ENCODE results near the gene EHD4.

EHD4 gene

DNA sequence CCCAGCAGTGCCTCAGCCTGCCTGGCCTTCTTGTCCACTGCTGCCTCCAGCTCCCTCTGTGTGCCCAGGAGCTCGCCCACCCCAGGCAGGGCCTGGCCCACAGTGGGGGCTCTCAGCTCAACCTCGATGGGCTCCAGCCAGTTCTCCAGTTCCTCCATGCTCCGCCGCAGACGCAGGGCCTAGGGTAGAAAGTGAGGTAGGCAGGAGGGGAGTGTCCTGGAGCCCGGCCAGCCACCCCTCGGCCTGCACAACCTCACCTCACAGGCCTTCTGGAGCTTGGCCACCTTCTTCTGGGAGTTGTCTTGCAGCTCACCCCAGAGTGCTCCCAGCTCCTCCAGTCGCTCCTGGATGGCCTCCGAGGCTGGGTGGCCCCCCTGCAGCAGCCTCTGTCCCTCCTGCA, 115.0 kb downstream of the EHD4 start:
- H3K36me3 Mint-ChIP-seq = no peaks in the 10 kb centered on the region
- ATAC-seq (ENCODE audit: low read depth) (no peak), DNase-seq (ENCODE audit: low spot score in 2 of 2) (no peak)
- no peak overlapping the region for H3K4me3 Mint-ChIP-seq
- H3K9me3 Mint-ChIP-seq = no peaks in the 10 kb centered on the region
- no peaks in the 10 kb centered on the region for H3K4me1 Mint-ChIP-seq
- H3K27me3 Mint-ChIP-seq = no peaks in the 10 kb centered on the region
- H3K27ac Mint-ChIP-seq = no peak overlapping the region

DNA sequence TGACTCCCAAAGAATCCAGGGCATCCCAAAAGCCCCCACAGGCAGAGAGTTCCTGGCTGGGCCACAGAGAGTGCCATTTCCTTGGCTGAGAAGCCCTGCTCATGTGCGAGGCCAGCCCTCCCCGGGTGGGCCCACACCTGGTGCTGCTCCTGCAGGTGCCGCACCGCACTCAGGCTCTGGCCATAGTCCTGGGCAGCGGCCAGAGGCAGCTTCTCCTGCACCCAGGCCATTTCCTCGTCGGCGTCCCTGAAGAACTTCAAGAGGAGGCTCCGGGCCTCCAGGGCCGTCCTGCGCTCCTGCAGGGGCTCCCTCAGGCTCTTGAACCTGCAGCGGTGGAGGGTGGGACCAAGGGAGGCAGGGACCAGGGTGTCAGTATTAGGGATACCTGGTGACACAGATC, 115.6 kb downstream of the EHD4 start:
- Mint-ChIP-seq H3K4me3 (no peak overlapping the region), H3K9me3 (no peaks in the 10 kb centered on the region), H3K4me1 (no peaks in the 10 kb centered on the region), H3K27ac (no peak overlapping the region), H3K36me3 (no peaks in the 10 kb centered on the region), H3K27me3 (no peaks in the 10 kb centered on the region)
- no peak for ATAC-seq (ENCODE audit: low read depth)
- no peak for DNase-seq (ENCODE audit: low spot score in 2 of 2)

DNA sequence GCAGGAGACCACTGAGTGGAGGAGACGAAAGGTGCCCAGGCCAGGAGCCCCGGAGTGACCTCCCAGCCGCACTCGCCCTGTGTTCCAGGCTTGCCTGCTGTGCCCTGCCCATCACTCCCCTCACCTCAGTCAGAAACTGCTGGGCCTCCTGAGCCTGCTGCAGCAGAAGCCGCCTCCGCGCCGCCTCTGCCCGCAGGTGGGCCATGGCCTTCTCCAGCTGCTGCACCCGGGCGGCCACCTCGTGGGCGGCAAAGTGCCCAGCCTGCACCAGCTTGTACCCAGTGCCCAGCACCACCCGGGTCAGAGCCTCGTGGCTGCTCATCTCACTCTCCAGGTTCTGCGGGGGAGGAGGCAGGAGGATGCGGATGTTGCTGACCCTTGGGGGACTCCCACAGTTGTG, 116.1 kb downstream of the EHD4 start:
- no peak for DNase-seq (ENCODE audit: low spot score in 2 of 2)
- Mint-ChIP-seq H3K27ac (no peak overlapping the region), H3K36me3 (no peaks in the 10 kb centered on the region), H3K4me1 (peaks cover under 1% of the 10 kb centered on the region), H3K4me3 (no peak overlapping the region), H3K27me3 (no peaks in the 10 kb centered on the region), H3K9me3 (no peaks in the 10 kb centered on the region)
- ATAC-seq (ENCODE audit: low read depth) = no peak

DNA sequence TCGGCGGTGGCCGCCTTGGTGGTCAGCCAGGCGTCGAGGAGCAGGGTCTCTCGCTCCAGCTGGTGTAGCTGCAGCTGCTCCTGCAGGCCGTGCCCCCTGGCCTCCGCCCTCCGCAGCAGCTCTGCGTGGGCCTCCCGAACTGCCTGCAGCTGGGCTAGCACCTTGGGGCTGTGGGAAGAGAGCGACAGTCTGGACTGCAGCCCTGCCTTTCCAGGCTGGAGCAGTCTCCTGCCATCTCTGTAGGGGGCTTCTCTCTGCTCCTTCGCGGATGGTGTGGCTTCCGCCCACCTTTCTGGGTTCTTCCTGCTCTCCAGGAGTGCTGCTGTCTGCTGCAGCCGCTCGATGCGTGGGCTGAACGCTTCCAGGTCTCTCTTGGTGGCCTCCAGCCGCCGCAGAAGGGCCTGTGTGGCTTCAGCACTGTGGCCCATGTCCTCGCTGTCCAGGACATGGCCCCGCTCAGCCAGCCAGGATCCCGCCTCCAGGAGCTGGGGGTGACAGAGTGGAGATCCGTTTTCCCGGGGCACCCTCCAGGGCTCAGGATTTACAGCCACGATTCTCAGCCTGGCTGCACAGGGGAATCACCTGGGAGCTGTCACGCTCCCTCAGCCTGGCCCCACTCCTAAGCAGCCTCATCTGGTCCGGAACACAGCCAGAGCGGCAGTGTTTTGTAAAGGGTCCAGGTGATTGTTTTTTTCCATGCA, 116.9 kb downstream of the EHD4 start:
- Mint-ChIP-seq H3K4me3 (no peak overlapping the region), H3K27me3 (no peaks in the 10 kb centered on the region), H3K9me3 (no peaks in the 10 kb centered on the region), H3K27ac (no peak overlapping the region), H3K36me3 (no peaks in the 10 kb centered on the region), H3K4me1 (peaks cover 7% of the 10 kb centered on the region)
- DNase-seq (ENCODE audit: low spot score in 2 of 2) = no peak
- ATAC-seq (ENCODE audit: low read depth) = no peak

DNA sequence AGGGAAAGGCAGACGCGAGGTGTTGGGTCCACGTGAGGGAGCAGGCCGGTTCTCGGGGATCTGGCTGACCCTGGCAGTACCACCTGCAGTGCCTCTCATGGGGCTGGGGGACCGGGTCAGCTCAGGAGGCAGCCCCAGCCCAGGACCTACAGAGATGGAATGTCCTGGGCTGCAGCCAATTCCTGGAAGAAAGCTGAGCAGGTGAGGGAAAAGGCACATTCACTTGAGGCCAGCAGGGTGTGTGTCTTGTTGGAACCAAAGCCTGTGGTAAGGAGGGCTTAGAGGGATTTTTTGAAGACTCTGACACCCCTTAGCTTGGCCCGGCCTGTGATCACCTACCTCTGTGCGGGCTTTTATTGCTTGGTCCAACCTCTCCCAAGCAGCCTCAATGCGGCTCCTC, 117.9 kb downstream of the EHD4 start:
- no peak for ATAC-seq (ENCODE audit: low read depth)
- no peak for DNase-seq (ENCODE audit: low spot score in 2 of 2)
- H3K4me3 Mint-ChIP-seq = no peak overlapping the region
- H3K36me3 Mint-ChIP-seq = no peaks in the 10 kb centered on the region
- H3K9me3 Mint-ChIP-seq = no peaks in the 10 kb centered on the region
- H3K27me3 Mint-ChIP-seq = no peaks in the 10 kb centered on the region
- no peak overlapping the region for H3K27ac Mint-ChIP-seq
- peaks cover 8% of the 10 kb centered on the region for H3K4me1 Mint-ChIP-seq

DNA sequence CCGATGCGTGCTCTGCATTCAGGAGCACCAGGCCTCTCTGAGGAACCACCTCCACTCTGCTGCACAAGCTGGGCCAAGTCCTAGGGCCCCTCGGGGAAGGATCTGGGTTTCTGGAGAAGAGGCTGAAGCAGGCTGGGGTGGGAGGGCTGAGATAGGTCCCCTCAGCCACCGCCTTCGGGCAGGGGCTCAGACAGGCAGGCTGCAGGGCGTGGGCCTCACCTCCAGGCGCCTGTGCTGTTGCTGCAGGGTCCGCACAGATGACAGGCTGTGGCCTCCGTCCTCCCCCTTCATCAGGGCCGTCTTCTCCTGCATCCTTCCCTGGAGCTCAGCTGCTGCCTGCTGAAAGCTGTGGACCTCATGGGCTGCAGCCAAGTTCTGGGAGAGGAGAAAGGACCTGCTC, 118.5 kb downstream of the EHD4 start:
- no peaks in the 10 kb centered on the region for H3K27me3 Mint-ChIP-seq
- ATAC-seq (ENCODE audit: low read depth) (no peak), DNase-seq (ENCODE audit: low spot score in 2 of 2) (no peak)
- H3K9me3 Mint-ChIP-seq = no peaks in the 10 kb centered on the region
- H3K36me3 Mint-ChIP-seq = no peaks in the 10 kb centered on the region
- H3K27ac Mint-ChIP-seq = no peak overlapping the region
- H3K4me1 Mint-ChIP-seq = peaks cover 8% of the 10 kb centered on the region
- no peak overlapping the region for H3K4me3 Mint-ChIP-seq

DNA sequence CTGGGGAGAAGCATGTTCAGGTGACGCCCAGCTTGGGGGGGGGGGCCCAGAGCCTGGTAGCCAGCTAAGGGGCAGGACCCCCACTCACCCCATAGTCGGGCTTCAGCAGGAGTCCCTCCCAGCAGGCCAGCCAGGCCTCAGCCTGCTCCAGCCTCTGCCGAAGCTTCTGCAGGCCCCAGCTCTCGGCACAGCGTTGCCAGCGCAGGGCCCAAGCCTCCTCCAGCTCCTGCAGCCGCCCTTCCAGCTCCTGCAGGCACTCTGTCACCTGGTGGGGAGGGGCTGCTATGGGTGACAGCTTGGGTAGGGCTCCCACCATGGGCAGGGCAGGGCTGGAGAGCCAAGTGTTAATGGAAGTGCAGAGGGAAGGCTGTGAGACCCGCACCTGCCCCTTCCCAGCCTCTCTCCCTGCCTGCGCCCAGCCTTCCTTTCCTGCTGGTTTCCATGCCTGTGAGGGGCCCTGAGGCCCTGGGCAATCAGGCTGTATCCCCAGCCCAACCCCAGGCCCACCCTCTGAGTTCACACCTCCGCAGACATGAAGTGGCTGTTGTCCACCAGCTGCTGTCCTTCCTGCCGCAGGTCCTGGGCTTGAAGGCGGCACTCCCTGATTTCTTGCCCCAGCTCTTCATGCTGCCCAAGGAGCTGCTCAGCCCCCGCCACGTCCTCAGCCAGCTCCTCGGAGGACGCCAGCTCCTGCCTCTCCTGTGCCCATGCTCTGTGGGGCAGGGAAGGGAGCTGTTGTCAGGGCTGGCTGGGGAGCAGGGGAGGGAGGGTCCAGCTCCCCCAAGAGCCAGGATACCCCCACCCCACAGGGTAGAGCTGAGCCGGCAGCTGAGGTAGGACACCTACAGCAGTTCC, 119.4 kb downstream of the EHD4 start:
- no peaks in the 10 kb centered on the region for H3K9me3 Mint-ChIP-seq
- DNase-seq (ENCODE audit: low spot score in 2 of 2) (no peak), ATAC-seq (ENCODE audit: low read depth) (no peak)
- H3K27ac Mint-ChIP-seq = no peak overlapping the region
- H3K36me3 Mint-ChIP-seq = peaks cover 5% of the 10 kb centered on the region
- H3K4me1 Mint-ChIP-seq = peaks cover 8% of the 10 kb centered on the region
- H3K4me3 Mint-ChIP-seq = no peak overlapping the region
- no peaks in the 10 kb centered on the region for H3K27me3 Mint-ChIP-seq

DNA sequence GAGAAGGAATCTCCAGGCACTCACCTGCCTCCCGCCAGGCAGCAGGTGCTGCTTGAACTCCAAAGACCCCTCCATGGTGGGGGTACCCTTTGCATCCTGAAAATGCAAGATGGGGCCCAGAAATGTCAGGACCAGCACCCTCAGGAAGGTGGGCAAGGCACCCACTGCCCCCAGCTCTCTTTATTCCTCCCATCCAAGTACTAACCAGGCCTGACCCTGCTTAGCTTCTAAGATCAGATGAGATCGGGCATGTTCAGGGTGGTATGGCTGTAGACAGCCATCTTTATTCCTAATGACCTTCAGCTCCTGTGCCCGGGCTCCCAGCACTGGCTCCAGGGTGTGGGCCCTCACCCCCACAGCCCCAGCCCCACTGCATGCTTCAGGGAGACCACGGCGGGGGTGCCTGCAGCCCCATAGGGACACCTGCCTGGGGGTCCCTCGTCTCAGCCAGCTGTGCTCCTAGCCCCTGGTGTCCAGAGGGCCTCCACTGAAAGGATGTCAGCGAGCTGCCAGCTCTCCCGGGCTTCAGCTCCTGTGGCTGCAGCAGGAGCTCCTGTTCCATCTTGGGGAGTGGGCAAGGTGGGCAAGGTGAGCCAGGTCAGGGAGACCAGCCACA, 120.5 kb downstream of the EHD4 start:
- H3K27me3 Mint-ChIP-seq = no peaks in the 10 kb centered on the region
- H3K36me3 Mint-ChIP-seq = peaks cover 9% of the 10 kb centered on the region
- ATAC-seq (ENCODE audit: low read depth) (no peak), DNase-seq (ENCODE audit: low spot score in 2 of 2) (no peak)
- no peak overlapping the region for H3K27ac Mint-ChIP-seq
- H3K4me1 Mint-ChIP-seq = peaks cover 8% of the 10 kb centered on the region
- no peak overlapping the region for H3K4me3 Mint-ChIP-seq
- no peaks in the 10 kb centered on the region for H3K9me3 Mint-ChIP-seq

DNA sequence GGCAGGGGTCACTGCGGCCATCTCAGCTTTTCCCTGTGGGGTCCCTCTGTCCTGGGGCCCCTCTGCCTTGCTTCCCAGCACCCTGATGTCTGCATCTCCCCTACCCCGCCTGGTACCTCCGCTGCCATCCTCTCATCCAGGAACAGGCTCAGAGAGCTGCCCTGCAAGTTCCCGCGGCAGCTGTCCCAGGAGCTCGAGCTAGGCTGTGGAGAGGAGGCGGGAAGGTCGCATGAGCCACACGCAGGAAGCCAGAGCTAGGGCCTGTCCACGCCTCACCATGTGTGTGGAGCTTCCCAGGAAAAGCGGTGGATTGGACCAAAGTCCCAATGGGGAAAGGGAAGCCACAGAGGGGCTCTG, 121.2 kb downstream of the EHD4 start:
- no peak for DNase-seq (ENCODE audit: low spot score in 2 of 2)
- peak overlapping the region; percentile 35 for H3K27ac Mint-ChIP-seq
- no peak overlapping the region for H3K4me3 Mint-ChIP-seq
- ATAC-seq (ENCODE audit: low read depth) = no peak
- H3K9me3 Mint-ChIP-seq = no peaks in the 10 kb centered on the region
- peaks cover 14% of the 10 kb centered on the region for H3K36me3 Mint-ChIP-seq
- H3K4me1 Mint-ChIP-seq = peaks cover 8% of the 10 kb centered on the region
- no peaks in the 10 kb centered on the region for H3K27me3 Mint-ChIP-seq

DNA sequence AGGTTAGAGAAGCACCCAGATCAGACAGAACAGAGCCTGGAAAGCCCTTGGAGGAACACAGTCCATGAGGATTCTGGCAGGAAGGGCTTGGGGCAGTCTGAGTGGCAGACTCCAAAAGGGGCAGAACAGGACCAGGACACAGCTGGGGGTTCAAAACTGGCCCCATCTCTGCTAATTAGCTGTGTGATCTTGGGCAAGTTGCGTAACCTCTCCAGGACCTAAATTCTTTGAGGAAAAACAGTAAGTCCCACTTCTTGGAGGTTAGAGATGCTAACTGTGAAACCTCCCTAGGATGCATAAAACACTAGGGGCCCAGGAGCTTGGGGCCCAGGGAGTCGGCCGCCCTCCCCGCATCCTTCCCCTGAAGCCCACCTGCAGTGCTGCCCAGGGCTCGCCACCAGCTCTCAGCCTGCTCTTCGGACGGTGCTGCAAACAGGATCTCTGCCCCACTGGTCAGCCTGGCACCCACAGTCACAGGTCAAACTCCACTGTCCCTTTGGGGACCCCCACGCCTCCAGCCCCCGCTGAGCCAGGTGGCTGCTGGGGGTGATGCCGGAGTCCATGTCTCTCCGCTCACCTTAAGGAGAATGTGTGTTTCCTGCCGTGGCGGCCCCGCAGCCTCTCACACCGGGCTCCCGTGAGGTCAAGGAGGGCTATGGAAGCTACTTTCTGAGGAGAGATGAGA, 121.7 kb downstream of the EHD4 start:
- H3K27ac Mint-ChIP-seq = no peak overlapping the region
- DNase-seq (ENCODE audit: low spot score in 2 of 2) = no peak
- no peak overlapping the region for H3K4me3 Mint-ChIP-seq
- no peak for ATAC-seq (ENCODE audit: low read depth)
- peaks cover 16% of the 10 kb centered on the region for H3K36me3 Mint-ChIP-seq
- peaks cover 8% of the 10 kb centered on the region for H3K4me1 Mint-ChIP-seq
- H3K27me3 Mint-ChIP-seq = no peaks in the 10 kb centered on the region
- no peaks in the 10 kb centered on the region for H3K9me3 Mint-ChIP-seq

DNA sequence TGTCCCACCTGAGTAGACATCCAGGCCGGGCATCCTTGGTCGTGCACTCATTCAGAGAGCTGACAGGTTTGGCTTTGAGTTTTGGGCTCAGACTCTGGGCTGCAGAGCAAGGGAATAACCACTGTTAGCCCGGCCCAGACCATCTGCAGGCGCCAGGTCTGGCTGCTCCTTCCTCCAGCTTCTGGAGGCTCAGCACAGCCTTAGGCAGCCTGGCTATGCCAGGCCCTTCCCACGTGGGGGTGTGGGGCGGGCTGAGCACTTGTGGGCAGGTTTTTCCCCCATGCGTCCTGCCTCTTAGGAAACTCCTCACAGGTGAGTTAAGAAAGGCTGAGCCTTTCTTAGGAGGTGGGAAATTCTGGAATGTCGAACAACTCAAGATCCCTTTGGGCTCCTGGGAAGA, 122.5 kb downstream of the EHD4 start:
- Mint-ChIP-seq H3K9me3 (no peaks in the 10 kb centered on the region), H3K36me3 (peaks cover 17% of the 10 kb centered on the region), H3K4me3 (no peak overlapping the region), H3K27me3 (no peaks in the 10 kb centered on the region), H3K4me1 (peaks cover 8% of the 10 kb centered on the region), H3K27ac (no peak overlapping the region)
- DNase-seq (ENCODE audit: low spot score in 2 of 2) (no peak), ATAC-seq (ENCODE audit: low read depth) (no peak)

DNA sequence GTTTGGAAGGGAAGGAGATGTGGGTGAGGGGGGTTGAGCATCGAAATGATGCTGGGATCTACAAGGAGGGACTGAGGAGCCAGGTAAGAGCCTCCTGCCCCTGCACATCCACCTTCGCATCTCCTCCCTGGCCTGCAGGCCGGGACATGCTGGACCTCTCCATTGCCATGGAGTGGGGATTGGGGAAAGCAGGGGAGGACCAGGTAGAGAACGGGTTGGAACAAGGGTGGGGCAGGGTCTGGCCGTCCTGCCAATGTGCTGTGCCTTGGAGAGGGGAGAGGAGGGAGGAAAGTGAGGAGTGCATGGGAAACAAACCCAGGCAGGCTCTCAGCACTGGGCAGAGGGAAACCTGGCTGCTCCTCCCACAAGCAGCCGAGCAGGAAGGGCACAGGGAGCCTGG, 123.2 kb downstream of the EHD4 start:
- Mint-ChIP-seq H3K27ac (no peak overlapping the region), H3K4me1 (peaks cover 8% of the 10 kb centered on the region), H3K9me3 (no peaks in the 10 kb centered on the region), H3K36me3 (peaks cover 17% of the 10 kb centered on the region), H3K27me3 (no peaks in the 10 kb centered on the region), H3K4me3 (no peak overlapping the region)
- DNase-seq (ENCODE audit: low spot score in 2 of 2) (no peak), ATAC-seq (ENCODE audit: low read depth) (no peak)

DNA sequence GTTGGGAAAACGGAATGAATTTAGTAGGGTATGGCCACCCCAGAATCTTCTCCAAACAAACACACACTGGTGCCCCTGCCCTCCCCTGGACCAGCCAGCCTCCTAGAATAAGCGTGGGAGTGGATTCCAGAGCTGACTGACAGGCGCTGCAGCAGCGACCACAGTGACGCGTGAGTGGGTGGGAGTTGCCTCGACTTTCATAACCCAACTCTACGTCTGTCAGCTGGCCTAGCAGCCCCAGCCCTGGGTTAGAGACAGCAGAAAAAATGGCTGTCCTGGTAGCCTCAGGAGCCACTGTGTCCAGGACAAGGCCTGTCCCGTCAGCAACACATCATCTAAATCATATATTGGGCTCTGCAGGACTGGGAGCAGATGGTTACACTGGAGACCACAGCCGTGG, 123.7 kb downstream of the EHD4 start:
- no peak overlapping the region for H3K4me3 Mint-ChIP-seq
- peaks cover 8% of the 10 kb centered on the region for H3K4me1 Mint-ChIP-seq
- H3K36me3 Mint-ChIP-seq = peaks cover 17% of the 10 kb centered on the region
- no peak overlapping the region for H3K27ac Mint-ChIP-seq
- ATAC-seq (ENCODE audit: low read depth) (no peak), DNase-seq (ENCODE audit: low spot score in 2 of 2) (no peak)
- H3K27me3 Mint-ChIP-seq = no peaks in the 10 kb centered on the region
- H3K9me3 Mint-ChIP-seq = no peaks in the 10 kb centered on the region

DNA sequence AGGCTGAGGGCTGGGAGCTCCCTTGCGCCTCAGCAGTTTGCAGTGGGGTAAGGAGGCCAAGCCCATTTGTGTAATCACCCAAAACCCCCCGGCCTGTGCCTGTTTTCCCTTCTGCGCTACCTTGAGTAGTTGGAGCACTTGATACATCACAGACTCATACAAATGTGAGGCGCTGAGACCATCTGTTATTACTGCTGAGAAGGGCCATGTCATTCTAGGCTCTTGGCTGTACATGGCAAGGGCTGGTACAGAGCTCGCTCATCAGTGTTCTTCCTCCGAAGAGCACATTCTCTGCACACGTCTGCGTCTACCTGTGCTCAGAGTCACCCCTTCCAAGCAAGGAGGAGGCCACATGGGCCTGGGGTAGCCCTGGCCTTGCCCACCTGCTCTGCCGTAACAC, 124.4 kb downstream of the EHD4 start:
- peaks cover 8% of the 10 kb centered on the region for H3K4me1 Mint-ChIP-seq
- H3K36me3 Mint-ChIP-seq = peaks cover 17% of the 10 kb centered on the region
- no peaks in the 10 kb centered on the region for H3K27me3 Mint-ChIP-seq
- ATAC-seq (ENCODE audit: low read depth) = no peak
- no peak overlapping the region for H3K4me3 Mint-ChIP-seq
- no peaks in the 10 kb centered on the region for H3K9me3 Mint-ChIP-seq
- H3K27ac Mint-ChIP-seq = no peak overlapping the region
- no peak for DNase-seq (ENCODE audit: low spot score in 2 of 2)
